Stimulated activated CD8-positive, alpha-beta memory T cell treated with anti-CD3 and anti-CD28 coated beads, Interleukin-4, amount 100 ng/mL, for 4 hours (primary cell): Measurements from ENCODE around the gene GNAI3.

ENCODE experiments used
- DNase-seq, 2 donors: peaks; one replicate each; pipeline ENCODE4 v3.0.0-alpha.2; 2020; ENCODE audit warnings: low read depth in 2 of 2, low spot score in 1 of 2

GNAI3 gene

DNA sequence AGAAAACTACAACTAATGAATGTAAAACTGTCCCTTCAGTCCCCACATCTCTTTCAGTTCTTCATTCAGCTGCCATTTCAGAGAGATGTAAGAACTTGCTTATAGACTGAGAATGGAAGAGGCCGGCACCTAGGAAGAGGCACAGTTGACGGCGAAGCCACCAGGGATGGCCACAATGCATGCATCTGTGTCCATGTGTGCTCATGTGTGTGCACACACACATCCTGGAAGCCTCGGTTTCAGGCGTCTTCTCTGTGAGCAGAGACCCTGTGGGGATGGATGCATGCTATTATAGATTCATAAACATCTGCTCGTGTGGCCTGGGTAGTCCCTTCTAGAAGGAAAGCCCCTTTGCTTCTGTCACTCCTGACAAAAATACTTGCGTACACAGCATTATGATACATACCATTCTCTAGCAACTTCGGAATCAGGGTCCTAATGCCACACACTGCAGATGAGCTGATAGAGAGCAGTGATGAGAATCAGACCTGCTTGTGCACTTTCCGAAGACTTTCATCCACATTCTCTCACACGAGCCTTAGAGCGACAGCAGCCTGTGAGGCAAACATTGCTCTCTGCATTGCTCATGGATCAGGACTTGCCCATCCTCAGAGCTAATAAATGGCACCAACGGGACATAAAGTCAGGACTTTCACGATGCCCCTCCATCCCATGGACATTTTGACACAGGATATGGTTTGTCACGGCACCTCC lies 21.2 kb upstream of the GNAI3 start:
- no peak for DNase-seq

GRCh38 chr1:109527846-109528695 lies 20.3 kb upstream of the GNAI3 start:
- no peak for DNase-seq

DNA sequence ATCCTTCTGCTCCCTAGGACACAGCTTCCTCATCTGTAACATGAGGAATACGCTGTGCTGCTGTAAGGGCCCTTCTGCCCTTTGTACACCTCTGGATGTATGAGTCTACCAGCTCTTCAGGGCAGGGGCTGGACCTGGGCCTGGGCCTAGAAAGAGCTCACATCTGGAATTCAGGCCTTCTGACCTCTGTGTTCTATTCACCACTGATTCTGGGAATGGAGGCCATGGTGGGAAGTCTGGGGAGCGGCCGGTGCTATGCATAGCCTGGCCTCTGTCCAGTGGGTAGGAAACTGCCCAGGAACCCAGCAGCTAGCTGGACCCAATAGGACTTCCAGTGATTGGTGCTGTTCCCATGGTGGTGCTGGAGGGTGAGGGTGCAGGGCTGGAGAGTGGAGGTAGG lies 19.7 kb upstream of the GNAI3 start:
- DNase-seq: no peak

- DNase-seq: no peak
These were observed 18.4 kb upstream of the GNAI3 start for GRCh38 chr1:109529881-109530456.

DNA sequence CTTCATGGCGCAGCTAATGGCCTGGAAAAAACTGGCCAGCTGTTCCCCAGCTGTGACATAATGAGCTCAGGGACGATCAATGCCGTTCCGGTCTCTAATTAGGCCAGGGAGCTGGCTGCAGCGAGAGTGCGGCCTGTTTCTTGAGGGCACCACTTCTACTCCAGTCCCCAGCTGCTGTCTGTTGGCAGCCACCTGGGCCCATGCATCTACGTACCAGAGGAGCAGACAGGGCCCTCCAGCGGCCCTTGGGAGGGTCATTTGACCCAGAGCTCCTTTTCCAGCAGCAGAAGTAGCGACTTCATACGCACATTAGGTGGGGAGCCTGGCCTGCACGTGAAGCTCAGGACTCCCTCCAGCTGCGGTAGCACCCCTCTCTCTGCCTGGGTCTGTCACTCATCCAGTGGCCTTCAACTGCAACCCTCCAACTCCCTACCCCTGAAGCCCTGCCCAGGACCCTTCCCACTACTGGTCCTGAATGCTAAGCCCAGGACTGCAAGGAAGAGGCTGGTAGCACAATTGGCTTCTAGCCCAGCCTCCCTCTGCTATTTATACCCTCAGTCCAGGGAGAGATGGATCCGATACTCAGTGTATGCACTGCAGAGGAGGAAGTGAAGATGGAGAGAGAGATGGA lies 17.8 kb upstream of the GNAI3 start:
- DNase-seq: no peak

DNA sequence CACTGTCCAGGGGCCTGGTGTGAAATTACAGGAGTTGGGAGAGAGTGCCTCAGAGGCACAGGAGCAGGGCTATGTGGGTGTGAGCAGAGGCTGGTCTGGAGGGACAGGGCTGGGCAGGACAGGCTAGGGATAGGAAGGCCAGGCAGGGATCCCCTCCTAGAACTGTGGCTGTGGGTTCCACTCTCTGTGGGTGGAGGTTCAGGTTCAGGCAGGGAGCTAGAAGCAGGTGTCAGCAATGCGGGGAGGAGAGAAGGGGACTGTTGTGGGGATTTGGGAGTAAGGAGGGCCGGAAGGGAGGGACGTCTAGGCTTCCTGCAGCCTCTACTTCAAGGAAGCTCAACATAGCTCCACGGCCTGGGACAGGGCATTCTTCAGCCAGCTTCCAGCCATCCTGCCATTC lies 17.0 kb upstream of the GNAI3 start:
- DNase-seq: no peak

DNA sequence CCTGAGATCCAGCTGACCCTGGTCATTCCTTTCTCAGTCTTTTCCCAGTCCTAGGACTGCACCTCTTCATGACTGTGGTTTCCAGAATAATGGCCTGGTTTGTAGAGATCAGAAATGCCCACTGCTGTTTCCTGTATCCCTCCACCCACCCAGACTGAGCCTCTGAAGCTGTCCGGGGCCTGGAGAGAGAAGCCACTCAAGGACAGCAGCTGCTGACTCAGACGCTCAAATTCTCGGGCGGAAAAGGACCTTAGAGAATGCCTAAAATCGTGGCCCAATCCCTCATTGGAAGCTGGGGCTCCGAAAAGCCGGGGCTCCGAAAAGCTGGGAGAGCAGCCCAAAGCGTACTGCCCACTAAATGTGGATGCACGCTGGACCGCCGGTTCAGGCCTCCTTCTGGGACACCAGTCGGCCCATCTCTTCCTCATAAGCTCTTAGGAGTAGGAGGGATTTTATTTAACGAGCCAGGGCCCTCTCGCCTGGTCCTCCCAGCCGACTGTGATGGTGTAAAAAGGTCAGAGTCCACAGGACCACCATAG lies 16.5 kb upstream of the GNAI3 start:
- no peak for DNase-seq

DNA sequence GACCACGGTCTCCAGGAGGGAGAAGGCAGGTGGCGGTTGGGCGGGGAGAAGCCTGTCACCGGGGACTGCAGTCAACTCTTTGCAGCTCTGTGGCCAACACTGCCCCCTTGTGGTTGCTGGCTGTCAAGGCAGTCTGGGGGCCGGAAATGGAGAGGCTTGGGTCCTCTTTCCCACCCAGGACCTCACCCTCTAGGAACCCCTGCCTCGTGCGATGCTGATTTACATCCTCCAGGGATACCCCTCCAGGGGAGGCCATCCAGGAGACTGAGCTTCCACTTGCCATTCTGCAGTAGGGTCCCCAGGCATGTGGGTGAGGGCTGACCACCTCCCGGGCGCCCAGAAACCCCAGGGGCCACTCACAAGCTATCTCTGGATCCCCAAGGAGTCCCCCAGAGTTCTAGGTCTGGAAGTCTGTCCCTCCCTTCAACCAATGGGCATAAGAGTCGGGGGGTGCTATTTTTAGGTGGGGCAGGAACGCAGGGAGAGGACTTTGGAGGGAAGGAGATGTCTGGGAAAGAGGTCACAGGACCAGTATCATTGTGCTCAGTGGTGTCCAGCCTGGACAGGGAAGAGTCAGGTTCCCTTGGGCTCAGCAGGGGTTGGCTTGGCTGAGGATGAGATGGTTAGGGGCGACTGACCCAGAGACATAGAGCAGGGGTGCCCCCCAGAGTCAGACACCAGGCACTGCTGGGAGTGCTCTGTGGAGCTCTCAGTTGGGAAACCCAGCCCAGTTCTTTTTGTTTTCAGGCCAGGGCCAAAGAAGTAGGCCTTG lies 15.9 kb upstream of the GNAI3 start:
- peak; percentile 70 to 91 for DNase-seq

DNA sequence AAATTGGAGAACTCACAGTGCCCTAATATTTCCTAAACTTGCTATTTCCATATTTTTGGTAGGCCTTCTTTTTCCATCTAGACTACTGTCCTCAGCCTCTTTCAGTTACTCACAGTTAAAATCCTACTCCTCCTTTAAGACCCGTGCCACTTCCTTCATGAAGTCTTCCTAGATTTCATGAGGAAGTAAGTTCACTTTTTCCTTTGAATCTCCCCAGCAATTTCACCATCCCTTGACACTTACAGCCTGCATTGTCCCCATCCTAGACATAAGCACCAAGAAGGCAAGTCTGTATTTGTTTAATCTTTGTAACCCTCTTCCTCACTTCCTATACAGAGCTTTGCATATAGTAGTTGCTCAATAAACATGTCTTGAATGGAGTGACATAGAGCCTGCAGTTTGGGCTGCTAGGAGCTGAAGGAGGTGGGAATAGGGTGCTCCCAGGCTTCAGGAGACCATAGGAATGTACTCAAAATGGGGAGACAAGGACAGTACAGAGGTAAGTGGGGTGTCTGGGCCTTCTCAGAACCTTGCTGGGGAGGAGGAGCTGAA lies 14.0 kb upstream of the GNAI3 start:
- DNase-seq: no peak

GRCh38 chr1:109535481-109535880 lies 12.9 kb upstream of the GNAI3 start:
- no peak for DNase-seq

DNA sequence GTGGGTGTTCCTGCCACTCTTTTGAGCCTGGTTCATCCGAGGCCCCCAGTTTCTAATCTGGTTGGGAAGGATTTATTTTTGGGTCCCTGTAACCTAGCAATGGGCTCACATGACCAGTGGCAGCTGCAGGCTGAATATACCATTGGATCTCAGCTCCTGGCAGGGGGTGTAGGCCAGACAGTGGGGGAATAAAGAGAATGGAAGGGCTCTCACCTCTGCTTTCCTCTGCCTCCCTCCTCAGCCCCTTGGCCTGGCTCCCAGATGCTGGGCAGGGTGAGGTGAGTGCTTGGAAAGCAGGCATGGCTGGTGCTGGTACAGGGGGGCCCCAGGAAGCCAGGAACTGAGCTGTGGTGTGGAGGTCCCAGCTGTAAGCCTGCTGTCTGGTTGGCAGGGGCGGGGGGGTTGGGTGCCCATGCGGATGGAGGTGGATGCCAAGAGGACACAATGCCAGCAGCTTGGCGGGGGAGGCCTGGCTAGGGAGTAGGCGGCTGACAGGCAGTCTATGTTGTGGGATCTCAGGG lies 12.4 kb upstream of the GNAI3 start:
- DNase-seq: no peak

DNA sequence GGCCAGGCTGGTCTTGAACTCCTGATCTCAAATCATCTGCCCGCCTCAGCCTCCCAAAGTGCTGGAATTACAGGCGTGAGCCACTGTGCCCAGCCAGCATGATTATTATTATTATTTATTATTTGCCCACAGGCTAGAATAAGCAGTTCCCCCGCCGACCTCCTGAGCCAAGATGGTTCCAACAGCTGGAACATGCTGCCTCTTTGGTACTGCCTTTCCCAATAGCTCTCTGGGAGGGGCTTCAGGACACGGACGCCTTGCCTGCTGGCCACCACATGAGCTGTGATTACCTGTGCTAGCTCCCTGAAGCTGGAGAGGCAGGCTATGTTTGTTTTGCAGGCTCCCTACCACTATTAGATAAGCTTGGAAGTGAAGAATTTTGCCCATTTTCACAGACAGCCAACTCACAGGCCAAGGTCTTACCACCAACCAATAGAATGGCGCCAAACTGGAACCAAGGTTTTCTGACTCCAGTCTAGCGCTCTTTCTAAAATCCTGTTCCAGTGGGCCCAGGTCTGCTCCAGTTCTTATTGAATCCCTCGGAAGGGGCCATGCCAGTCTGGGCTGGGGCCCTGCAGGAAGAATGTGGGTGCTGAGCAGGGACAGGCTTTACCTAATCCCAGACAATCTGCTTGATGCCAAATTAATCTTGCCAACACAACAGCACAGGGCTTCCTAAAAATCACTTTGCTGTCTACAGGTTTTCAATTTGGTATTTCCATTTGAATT lies 10.8 kb upstream of the GNAI3 start:
- no peak for DNase-seq

DNA sequence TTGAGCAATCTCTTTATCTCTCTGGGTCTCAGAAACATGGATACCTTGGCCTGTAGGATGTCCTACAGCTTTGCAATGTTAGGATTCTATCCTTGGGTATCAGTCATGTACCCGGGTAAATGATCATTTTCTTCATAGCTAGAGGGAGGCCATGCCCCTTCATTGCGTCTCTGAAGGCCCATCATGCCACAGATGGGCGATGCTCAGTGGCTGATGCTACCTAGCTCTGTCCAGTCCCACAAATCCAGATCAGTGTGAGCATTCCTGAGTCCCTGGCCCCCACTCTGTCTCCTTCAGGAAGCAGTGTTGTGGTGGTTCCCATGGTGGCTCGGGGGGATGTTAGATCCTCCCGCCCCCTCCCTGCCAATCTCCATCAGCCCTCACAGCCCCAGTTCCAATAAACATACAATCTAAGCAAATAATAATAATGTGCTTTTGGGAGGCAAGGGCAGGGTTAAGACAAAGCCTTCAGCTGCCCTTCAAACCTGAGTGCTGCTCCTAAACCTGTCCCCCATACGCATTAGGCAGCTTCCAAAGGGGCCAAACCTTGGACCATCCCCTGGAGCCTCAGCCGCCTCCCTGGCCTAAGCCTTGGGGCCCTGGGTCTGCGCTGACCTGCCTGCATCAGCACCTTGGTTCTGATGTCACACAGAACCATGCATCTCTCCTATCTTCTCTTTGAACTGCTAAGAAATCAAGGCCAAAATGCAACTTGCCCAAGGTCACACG lies 9.4 kb upstream of the GNAI3 start:
- no peak for DNase-seq

DNA sequence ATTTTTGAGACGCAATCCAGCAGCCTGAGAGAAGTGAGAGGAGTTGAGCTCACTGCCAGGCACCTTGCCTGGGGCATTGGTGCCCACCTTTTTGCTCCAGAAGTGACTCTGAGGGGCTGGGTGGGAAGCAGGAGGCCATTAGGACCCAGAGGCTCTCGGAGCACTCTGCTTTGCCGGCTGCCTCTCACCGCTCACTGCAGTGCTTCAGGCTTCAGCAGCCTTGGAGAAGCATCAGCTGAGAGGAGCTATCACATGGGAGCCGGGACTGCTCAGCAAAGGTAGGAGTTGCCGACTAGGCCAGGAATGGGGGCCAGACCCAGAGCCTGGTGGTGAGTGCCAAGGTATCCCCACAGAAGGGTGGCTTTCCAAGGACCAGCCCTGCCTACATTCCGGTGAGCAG lies 8.7 kb upstream of the GNAI3 start, which contains the start of gene GPR61:
Gene GPR61, plus strand, starts transcription at position 197 of the 400 bp plus-strand sequence. CDS start 3,151 bp downstream, outside the sequence.
- no peak for DNase-seq

- no peak for DNase-seq
These were observed 7.3 kb upstream of the GNAI3 start for GRCh38 chr1:109541102-109541501.

GRCh38 chr1:109542657-109543056 lies 5.8 kb upstream of the GNAI3 start:
- no peak for DNase-seq

GRCh38 chr1:109543283-109543987 lies 5.0 kb upstream of the GNAI3 start:
- no peak for DNase-seq
